Gastroesophageal sphincter (tissue), 4 donors: ENCODE data around the gene TMEM237. TPM values are rescaled to one million over a fixed set of nuclear protein-coding genes. Genes with fewer than 3 reads are reported as not detected.
A peak's percentile ranks its signal among the peaks of the same experiment; 100 is the strongest.

Source experiments
- ATAC-seq: fragments of 150-250 bp; one replicate; pipeline ENCODE4 v1.9.1; 2016; ENCODE audit warnings: mild to moderate bottlenecking, moderate library complexity
- H3K27ac ChIP-seq, 4 donors: fragments of 200-600 bp; sonication (generic) in 3 of 4; 1 replicate in 3 of 4; 2 replicates in 1 of 4; pipeline ENCODE4 v1.5.1; 2016 to 2019
- H3K27me3 ChIP-seq: fragments of 200-600 bp; sonication (generic); one replicate; pipeline ENCODE4 v1.5.1; 2019
- H3K36me3 ChIP-seq, 2 donors: fragments of 200-600 bp; sonication (generic); one replicate each; pipeline ENCODE4 v1.5.1; 2019; ENCODE audit warnings: control low read depth in 1 of 2
- H3K4me1 ChIP-seq, 3 donors: fragments of 200-600 bp; sonication (generic); 1 replicate in 2 of 3; 2 replicates in 1 of 3; pipeline ENCODE4 v1.5.1; 2016 to 2019; ENCODE audit warnings: control low read depth in 2 of 3
- H3K4me3 ChIP-seq, 2 donors: fragments of 200-600 bp; sonication (generic); one replicate each; pipeline ENCODE4 v1.5.1; 2019; ENCODE audit warnings: mild to moderate bottlenecking in 1 of 2, moderate library complexity in 1 of 2
- H3K9me3 ChIP-seq, 3 donors: fragments of 200-600 bp; sonication (generic); one replicate each; pipeline ENCODE4 v1.5.1; 2017 to 2019; ENCODE audit warnings: control low read depth in 2 of 3
- CTCF ChIP-seq, 4 experiments: fragments of 200-600 bp in 2 of 4; fragments of 450-650 bp in 2 of 4; sonication (generic) in 1 of 4; IDR thresholded peaks; one replicate each; pipeline ENCODE4 v1.5.1; 2017 to 2019; ENCODE audit warnings: antibody characterized with exemption in 4 of 4, mild to moderate bottlenecking in 2 of 4, moderate library complexity in 2 of 4
- EP300 ChIP-seq: sonication (generic); formaldehyde crosslinking; IDR thresholded peaks from one replicate; pipeline ENCODE4 v1.6.1; 2017; ENCODE audit warnings: antibody characterized with exemption, mild to moderate bottlenecking
- POLR2A ChIP-seq, 2 donors: fragments of 450-650 bp; IDR thresholded peaks; one replicate each; pipeline ENCODE4 v1.6.1; 2017; ENCODE audit warnings: antibody characterized with exemption in 2 of 2, mild to moderate bottlenecking in 2 of 2, moderate library complexity in 1 of 2
- POLR2AphosphoS5 ChIP-seq: sonication (generic); formaldehyde crosslinking; IDR thresholded peaks from one replicate; pipeline ENCODE4 v1.6.1; 2017; ENCODE audit warnings: antibody characterized with exemption
- WGBS, 2 donors: methylation state at CpG; one replicate each; pipeline ENCODE4 v1.1.5; 2018; ENCODE audit warnings: low coverage in 1 of 2; 5-methylcytosine and 5-hydroxymethylcytosine counted together
- total RNA-seq, 4 donors: library from RNA; depleted of rRNA; stranded (reverse); fragments of >200 nt; gene quantifications; one replicate each; pipeline ENCODE4 v1.1.0, GENCODE V29; 2016

TMEM237 gene
- total RNA-seq, 4 donors from 2014 or later = 12.3 to 32.8 (median 24.4) TPM

- H3K27ac ChIP-seq = peak overlapping the region in 1 of 4 donors; percentile 40
- peaks cover 0 to 15% of the 10 kb centered on the region in 2 donors for H3K36me3 ChIP-seq
- H3K4me1 ChIP-seq = peaks cover 0 to 8% (median 0%) of the 10 kb centered on the region in 3 donors
- H3K9me3 ChIP-seq = no peaks in the 10 kb centered on the region
- ATAC-seq = peak; percentile 77
- WGBS, 2 donors = 45 to 50% methylated on average over 6 to 17 of the region's 39 CpGs
- peak overlapping the region in 1 of 2 donors; percentile 26 for H3K4me3 ChIP-seq
- H3K27me3 ChIP-seq = no peaks in the 10 kb centered on the region
- TF ChIP-seq CTCF (IDR thresholded peaks at IDR 0.05) (peak in 3 of 4 experiments; percentile 44 to 66 (median 55)), POLR2AphosphoS5 (no peak)
These were observed 24.3 kb downstream of the TMEM237 start for GRCh38 chr2:201618744-201619662.

- 50 to 86% methylated on average over 1 of the region's 1 CpG for WGBS, 2 donors
- no peak for ATAC-seq
- H3K27me3 ChIP-seq = no peaks in the 10 kb centered on the region
- no peak for TF ChIP-seq POLR2A (IDR thresholded peaks at IDR 0.05)
- TF ChIP-seq POLR2AphosphoS5 = no peak
- TF ChIP-seq CTCF (IDR thresholded peaks at IDR 0.05) = no peak
- TF ChIP-seq EP300 = no peak
- no peak overlapping the region for H3K27ac ChIP-seq
- H3K36me3 ChIP-seq = no peaks in the 10 kb centered on the region
- no peaks in the 10 kb centered on the region for H3K4me1 ChIP-seq
- H3K4me3 ChIP-seq = no peak overlapping the region
- peaks cover 0 to 7% (median 0%) of the 10 kb centered on the region in 3 donors for H3K9me3 ChIP-seq
These were observed 35.3 kb downstream of the TMEM237 start for GRCh38 chr2:201608021-201608420.

- no peaks in the 10 kb centered on the region for H3K27me3 ChIP-seq
- no peak for ATAC-seq
- H3K4me3 ChIP-seq = no peak overlapping the region
- no peaks in the 10 kb centered on the region for H3K36me3 ChIP-seq
- no peak for TF ChIP-seq EP300
- TF ChIP-seq CTCF (IDR thresholded peaks at IDR 0.05) = no peak
- no peak for TF ChIP-seq POLR2AphosphoS5
- TF ChIP-seq POLR2A (IDR thresholded peaks at IDR 0.05) = no peak
- H3K4me1 ChIP-seq = no peaks in the 10 kb centered on the region
- peaks cover 0 to 7% (median 0%) of the 10 kb centered on the region in 3 donors for H3K9me3 ChIP-seq
- 83 to 88% methylated on average over 2 of the region's 2 CpGs for WGBS, 2 donors
- H3K27ac ChIP-seq = no peak overlapping the region
These were observed 35.7 kb downstream of the TMEM237 start for GRCh38 chr2:201607568-201607967.

- H3K27ac ChIP-seq = no peak overlapping the region
- H3K36me3 ChIP-seq = no peaks in the 10 kb centered on the region
- WGBS, 2 donors = 89% methylated on average over 2 to 3 of the region's 3 CpGs
- TF ChIP-seq POLR2A (IDR thresholded peaks at IDR 0.05) = no peak
- TF ChIP-seq POLR2AphosphoS5 = no peak
- no peak for TF ChIP-seq EP300
- no peak for TF ChIP-seq CTCF (IDR thresholded peaks at IDR 0.05)
- ATAC-seq = no peak
- H3K4me1 ChIP-seq = no peaks in the 10 kb centered on the region
- no peak overlapping the region for H3K4me3 ChIP-seq
- no peaks in the 10 kb centered on the region for H3K27me3 ChIP-seq
- H3K9me3 ChIP-seq = peaks cover 0 to 6% (median 0%) of the 10 kb centered on the region in 3 donors
These were observed 42.4 kb downstream of the TMEM237 start for GRCh38 chr2:201600906-201601305.

GRCh38 chr2:201597397-201597796 is 45.9 kb downstream of the TMEM237 start:
- peaks cover 0 to 6% (median 0%) of the 10 kb centered on the region in 3 donors for H3K9me3 ChIP-seq
- H3K27me3 ChIP-seq = no peaks in the 10 kb centered on the region
- H3K36me3 ChIP-seq = no peaks in the 10 kb centered on the region
- TF ChIP-seq EP300 (no peak), POLR2A (IDR thresholded peaks at IDR 0.05) (no peak)
- H3K27ac ChIP-seq = no peak overlapping the region
- WGBS, 2 donors = 53 to 61% methylated on average over 8 of the region's 8 CpGs
- H3K4me1 ChIP-seq = no peaks in the 10 kb centered on the region
- peak overlapping the region in 1 of 2 donors; percentile 6 for H3K4me3 ChIP-seq
- no peak for ATAC-seq
